ENCODE data around the gene ADAMTS2.

Gene ADAMTS2

GRCh38 chr5:179303451-179304200, 41.6 kb downstream of the ADAMTS2 start:
- no peak overlapping the region for H2AFZ ChIP-seq (ENCODE audit: low read length)

GRCh38 chr5:179302499-179303185, 42.6 kb downstream of the ADAMTS2 start:
- Histone ChIP-seq H3K27ac (ENCODE audit: low read depth, low read length, poor library complexity, severe bottlenecking) (no peak overlapping the region), H3K27me3 (ENCODE audit: insufficient read depth, low read length) (0 out of 2 replicates have a peak, but pooled peaks cover 4% of the 10 kb centered on the region), H3K4me3 (ENCODE audit: low read depth, low read length, poor library complexity, severe bottlenecking) (no peak overlapping the region), H3K36me3 (ENCODE audit: insufficient read depth, low read length) (no peaks in the 10 kb centered on the region), H2AFZ (ENCODE audit: low read length) (no peak overlapping the region), H3K4me1 (ENCODE audit: insufficient read depth, low read length, severe bottlenecking) (no peaks in the 10 kb centered on the region), H4K20me1 (ENCODE audit: insufficient read depth, low read length) (no peaks in the 10 kb centered on the region), H3K79me2 (ENCODE audit: insufficient read depth, low read length) (no peaks in the 10 kb centered on the region), H3K9ac (ENCODE audit: low read length) (no peak overlapping the region), H3K4me2 (ENCODE audit: low read length) (no peak overlapping the region), H3K9me3 (ENCODE audit: low read length) (no peaks in the 10 kb centered on the region; the same call in 1 of the 2 replicates), H3K9me2 (ENCODE audit: low read depth, low read length) (no peaks in the 10 kb centered on the region), H3F3A (ENCODE audit: insufficient read depth, low read length) (no peaks in the 10 kb centered on the region)
- TF ChIP-seq EZH2 (IDR thresholded peaks at IDR 0.05; ENCODE audit: borderline replicate concordance, low read length) (no peak), CTCF (IDR thresholded peaks at IDR 0.05; ENCODE audit: low read length) (no peak)

More at GRCh38 chr5:179303451-179304200, 41.6 kb downstream of the ADAMTS2 start:
- H3K9me2 ChIP-seq (ENCODE audit: low read depth, low read length), result no peaks in the 10 kb centered on the region
- H3K9me3 ChIP-seq (ENCODE audit: low read length), result no peaks in the 10 kb centered on the region; the same call in 1 of the 2 replicates
- TF ChIP-seq CTCF (IDR thresholded peaks at IDR 0.05; ENCODE audit: low read length), result no peak
- no peak for TF ChIP-seq EZH2 (IDR thresholded peaks at IDR 0.05; ENCODE audit: borderline replicate concordance, low read length)
- H4K20me1 ChIP-seq (ENCODE audit: insufficient read depth, low read length), result no peaks in the 10 kb centered on the region
- H3K27me3 ChIP-seq (ENCODE audit: insufficient read depth, low read length), result 0 out of 2 replicates have a peak, but pooled peaks cover 4% of the 10 kb centered on the region
- no peak overlapping the region for H3K4me2 ChIP-seq (ENCODE audit: low read length)
- no peak overlapping the region for H3K4me3 ChIP-seq (ENCODE audit: low read depth, low read length, poor library complexity, severe bottlenecking)
- no peak overlapping the region for H3K27ac ChIP-seq (ENCODE audit: low read depth, low read length, poor library complexity, severe bottlenecking)
- H3F3A ChIP-seq (ENCODE audit: insufficient read depth, low read length), result no peaks in the 10 kb centered on the region
- no peaks in the 10 kb centered on the region for H3K36me3 ChIP-seq (ENCODE audit: insufficient read depth, low read length)
- no peaks in the 10 kb centered on the region for H3K4me1 ChIP-seq (ENCODE audit: insufficient read depth, low read length, severe bottlenecking)
- no peak overlapping the region for H3K9ac ChIP-seq (ENCODE audit: low read length)
- H3K79me2 ChIP-seq (ENCODE audit: insufficient read depth, low read length), result no peaks in the 10 kb centered on the region

- H3K4me3 ChIP-seq (ENCODE audit: low read depth, low read length, poor library complexity, severe bottlenecking), result no peak overlapping the region
- no peaks in the 10 kb centered on the region for H3K4me1 ChIP-seq (ENCODE audit: insufficient read depth, low read length, severe bottlenecking)
- no peak overlapping the region for H3K4me2 ChIP-seq (ENCODE audit: low read length)
- H3K27me3 ChIP-seq (ENCODE audit: insufficient read depth, low read length), result 0 out of 2 replicates have a peak, but pooled peaks cover 4% of the 10 kb centered on the region
- TF ChIP-seq EZH2 (IDR thresholded peaks at IDR 0.05; ENCODE audit: borderline replicate concordance, low read length) (no peak), CTCF (IDR thresholded peaks at IDR 0.05; ENCODE audit: low read length) (no peak)
- H3K36me3 ChIP-seq (ENCODE audit: insufficient read depth, low read length), result no peaks in the 10 kb centered on the region
- H4K20me1 ChIP-seq (ENCODE audit: insufficient read depth, low read length), result no peaks in the 10 kb centered on the region
- H3K9me2 ChIP-seq (ENCODE audit: low read depth, low read length), result no peaks in the 10 kb centered on the region
- no peaks in the 10 kb centered on the region for H3K79me2 ChIP-seq (ENCODE audit: insufficient read depth, low read length)
- H3K9me3 ChIP-seq (ENCODE audit: low read length), result no peaks in the 10 kb centered on the region; the same call in 1 of the 2 replicates
- no peak overlapping the region for H2AFZ ChIP-seq (ENCODE audit: low read length)
- no peak overlapping the region for H3K9ac ChIP-seq (ENCODE audit: low read length)
- H3F3A ChIP-seq (ENCODE audit: insufficient read depth, low read length), result no peaks in the 10 kb centered on the region
- no peak overlapping the region for H3K27ac ChIP-seq (ENCODE audit: low read depth, low read length, poor library complexity, severe bottlenecking)
Observed at GRCh38 chr5:179301796-179302195, 43.5 kb downstream of the ADAMTS2 start.

Data from OCI-LY1 (cell line).